ENCODE data around the gene HIF1AN.

HIF1AN gene

GRCh38 chr10:100535715-100536353 is at the start of gene HIF1AN:
Gene HIF1AN (plus strand): TSS chr10:100535943. CDS start chr10:100535959, 16 bp downstream.
- peak; percentile 93 for DNase-seq

- no peak for DNase-seq
Measured at GRCh38 chr10:100487529-100487928, 48.2 kb upstream of the HIF1AN start.

GRCh38 chr10:100489396-100489795 is 46.3 kb upstream of the HIF1AN start:
- no peak for DNase-seq

GRCh38 chr10:100490531-100490930 is 45.2 kb upstream of the HIF1AN start:
- no peak for DNase-seq

GRCh38 chr10:100496567-100496966 is 39.2 kb upstream of the HIF1AN start:
- no peak for DNase-seq

GRCh38 chr10:100498059-100498458 is 37.7 kb upstream of the HIF1AN start:
- DNase-seq = no peak

GRCh38 chr10:100501423-100501822 is 34.3 kb upstream of the HIF1AN start:
- DNase-seq = no peak

GRCh38 chr10:100502926-100503494 is 32.7 kb upstream of the HIF1AN start:
- DNase-seq = no peak

GRCh38 chr10:100504096-100504495 is 31.6 kb upstream of the HIF1AN start:
- no peak for DNase-seq

- no peak for DNase-seq
Measured at GRCh38 chr10:100505164-100505563, 30.6 kb upstream of the HIF1AN start.

GRCh38 chr10:100506596-100507356 is 29.0 kb upstream of the HIF1AN start:
- DNase-seq = no peak

- DNase-seq = no peak
Measured at GRCh38 chr10:100507357-100507732, 28.4 kb upstream of the HIF1AN start.

GRCh38 chr10:100508266-100508665 is 27.5 kb upstream of the HIF1AN start:
- no peak for DNase-seq

- peak; percentile 40 to 78 for DNase-seq
Measured at GRCh38 chr10:100508691-100509150, 27.0 kb upstream of the HIF1AN start.

- DNase-seq = peak; percentile 15 to 28
Measured at GRCh38 chr10:100509241-100509840, 26.4 kb upstream of the HIF1AN start.

GRCh38 chr10:100510533-100511308 is 25.0 kb upstream of the HIF1AN start:
- peak; percentile 60 to 77 for DNase-seq

GRCh38 chr10:100515612-100516011 is 20.1 kb upstream of the HIF1AN start:
- DNase-seq = no peak

- DNase-seq = no peak
Measured at GRCh38 chr10:100516847-100517246, 18.9 kb upstream of the HIF1AN start.

GRCh38 chr10:100518761-100519241 is 16.9 kb upstream of the HIF1AN start:
- peak; percentile 36 to 70 for DNase-seq

GRCh38 chr10:100519311-100520051 is 16.3 kb upstream of the HIF1AN start, which contains the start of gene SEC31B:
Gene SEC31B (minus strand): TSS chr10:100519861. CDS start chr10:100516952, 2,909 bp downstream.
- no peak for DNase-seq

- DNase-seq = no peak
Measured at GRCh38 chr10:100520811-100521210, 14.9 kb upstream of the HIF1AN start.

All from CD4-positive, alpha-beta T cell treated with Interleukin-1 beta for 1 hour (primary cell).